ENCODE measurements around the gene MTERF2. TPM values are rescaled to one million over a fixed set of nuclear protein-coding genes. Genes with fewer than 3 reads are reported as not detected.
A peak's percentile ranks its signal among the peaks of the same experiment; 100 is the strongest.
"Not testable (repeated sequence)": the region's sequence is repeated elsewhere in the genome, so short reads cannot be mapped to it uniquely, and the experiment has no call there.

The MTERF2 gene
- total RNA-seq, 2 donors from 2014 or later = 9.3 to 11.6 TPM

DNA sequence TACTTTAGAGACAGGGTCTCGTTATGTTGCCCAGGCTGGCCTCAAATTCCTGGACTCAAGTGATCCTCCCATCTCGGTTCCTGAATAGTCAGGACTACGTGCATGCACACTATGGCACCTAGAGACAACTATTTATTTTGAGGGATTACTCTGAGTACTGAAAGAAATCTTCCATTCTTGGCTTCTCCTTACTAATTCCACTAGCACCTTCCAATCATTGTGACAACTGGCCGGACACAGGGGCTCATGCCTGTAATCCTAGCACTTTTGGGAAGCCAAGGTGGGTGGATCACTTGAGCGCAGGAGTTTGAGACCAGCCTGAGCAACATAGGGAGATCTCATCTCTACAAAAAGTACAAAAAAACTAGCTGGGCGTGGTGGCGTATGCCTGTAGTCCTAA lies 42.1 kb upstream of the MTERF2 start:
- DNase-seq = no peak
- Histone ChIP-seq H3K9me3 (no peaks in the 10 kb centered on the region), H3K4me1 (peaks cover 5% of the 10 kb centered on the region), H3K36me3 (no peaks in the 10 kb centered on the region), H3K4me3 (no peak overlapping the region), H3K27me3 (no peaks in the 10 kb centered on the region), H3K9ac (ENCODE audit: low read depth in 2 of 2, low read length in 2 of 2) (no peak overlapping the region), H3K27ac (no peak overlapping the region)
- TF ChIP-seq, protein P1, sequence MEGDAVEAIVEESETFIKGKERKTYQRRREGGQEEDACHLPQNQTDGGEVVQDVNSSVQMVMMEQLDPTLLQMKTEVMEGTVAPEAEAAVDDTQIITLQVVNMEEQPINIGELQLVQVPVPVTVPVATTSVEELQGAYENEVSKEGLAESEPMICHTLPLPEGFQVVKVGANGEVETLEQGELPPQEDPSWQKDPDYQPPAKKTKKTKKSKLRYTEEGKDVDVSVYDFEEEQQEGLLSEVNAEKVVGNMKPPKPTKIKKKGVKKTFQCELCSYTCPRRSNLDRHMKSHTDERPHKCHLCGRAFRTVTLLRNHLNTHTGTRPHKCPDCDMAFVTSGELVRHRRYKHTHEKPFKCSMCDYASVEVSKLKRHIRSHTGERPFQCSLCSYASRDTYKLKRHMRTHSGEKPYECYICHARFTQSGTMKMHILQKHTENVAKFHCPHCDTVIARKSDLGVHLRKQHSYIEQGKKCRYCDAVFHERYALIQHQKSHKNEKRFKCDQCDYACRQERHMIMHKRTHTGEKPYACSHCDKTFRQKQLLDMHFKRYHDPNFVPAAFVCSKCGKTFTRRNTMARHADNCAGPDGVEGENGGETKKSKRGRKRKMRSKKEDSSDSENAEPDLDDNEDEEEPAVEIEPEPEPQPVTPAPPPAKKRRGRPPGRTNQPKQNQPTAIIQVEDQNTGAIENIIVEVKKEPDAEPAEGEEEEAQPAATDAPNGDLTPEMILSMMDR (IDR thresholded peaks at IDR 0.05) = no peak
- intact Hi-C loops (cut with DNase I) = no loop called here

- Histone ChIP-seq H3K9me3 (no peaks in the 10 kb centered on the region), H3K4me1 (peaks cover 5% of the 10 kb centered on the region), H3K27me3 (no peaks in the 10 kb centered on the region), H3K9ac (ENCODE audit: low read depth in 2 of 2, low read length in 2 of 2) (no peak overlapping the region), H3K27ac (peak overlapping the region; percentile 51), H3K36me3 (no peaks in the 10 kb centered on the region), H3K4me3 (no peak overlapping the region)
- no peak for DNase-seq
- intact Hi-C loops (cut with DNase I) = no loop called here
- TF ChIP-seq, protein P1 (IDR thresholded peaks at IDR 0.05) = no peak
Observed at GRCh38 chr12:107027636-107028053, 40.7 kb upstream of the MTERF2 start.

- no peak for DNase-seq
- H3K9me3 ChIP-seq = no peaks in the 10 kb centered on the region
- H3K27me3 ChIP-seq = no peaks in the 10 kb centered on the region
- TF ChIP-seq, protein P1 (IDR thresholded peaks at IDR 0.05) = no peak
- peaks cover 5% of the 10 kb centered on the region for H3K4me1 ChIP-seq
- H3K4me3 ChIP-seq = no peak overlapping the region
- no peak overlapping the region for H3K9ac ChIP-seq (ENCODE audit: low read depth in 2 of 2, low read length in 2 of 2)
- H3K27ac ChIP-seq = peak overlapping the region; percentile 51
- H3K36me3 ChIP-seq = no peaks in the 10 kb centered on the region
- intact Hi-C loops (cut with DNase I) = no loop called here
Observed at GRCh38 chr12:107026806-107027635, 40.1 kb upstream of the MTERF2 start.

DNA sequence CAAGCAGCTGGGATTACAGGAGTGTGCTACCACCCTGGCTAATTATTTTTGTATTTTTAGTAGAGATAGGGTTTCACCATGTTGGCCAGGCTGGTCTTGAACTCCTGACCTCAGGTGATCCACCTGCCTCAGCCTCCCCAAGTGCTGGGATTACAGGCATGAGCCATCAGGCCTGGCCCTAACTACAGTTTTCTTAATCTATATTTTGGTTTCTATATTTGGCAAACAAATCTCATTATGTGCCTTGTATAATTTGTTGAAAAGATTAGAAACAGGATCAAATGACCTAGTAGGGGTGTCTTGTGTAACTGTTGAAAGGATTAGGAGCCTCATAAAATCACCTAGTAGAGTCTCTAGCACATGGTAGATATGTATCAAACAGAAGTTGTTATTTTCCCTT lies 39.4 kb upstream of the MTERF2 start:
- H3K27me3 ChIP-seq; DNase-seq; H3K9me3 ChIP-seq; H3K4me3 ChIP-seq; H3K27ac ChIP-seq; H3K9ac ChIP-seq (ENCODE audit: low read depth in 2 of 2, low read length in 2 of 2); intact Hi-C loops (cut with DNase I); H3K4me1 ChIP-seq; H3K36me3 ChIP-seq: not testable (repeated sequence)

- H3K27ac ChIP-seq = no peak overlapping the region
- no peaks in the 10 kb centered on the region for H3K27me3 ChIP-seq
- H3K4me3 ChIP-seq = no peak overlapping the region
- intact Hi-C loops (cut with DNase I) = no loop called here
- peaks cover 5% of the 10 kb centered on the region for H3K4me1 ChIP-seq
- TF ChIP-seq, protein P1 (IDR thresholded peaks at IDR 0.05) = no peak
- no peaks in the 10 kb centered on the region for H3K36me3 ChIP-seq
- no peak for DNase-seq
- no peak overlapping the region for H3K9ac ChIP-seq (ENCODE audit: low read depth in 2 of 2, low read length in 2 of 2)
- H3K9me3 ChIP-seq = no peaks in the 10 kb centered on the region
Observed at GRCh38 chr12:107025671-107026070, 38.7 kb upstream of the MTERF2 start.

GRCh38 chr12:107019546-107019945 lies 32.6 kb upstream of the MTERF2 start:
- TF ChIP-seq, protein P1 (IDR thresholded peaks at IDR 0.05) = no peak
- Histone ChIP-seq H3K9ac (ENCODE audit: low read depth in 2 of 2, low read length in 2 of 2) (no peak overlapping the region), H3K4me3 (no peak overlapping the region), H3K27me3 (no peaks in the 10 kb centered on the region), H3K36me3 (no peaks in the 10 kb centered on the region), H3K27ac (no peak overlapping the region), H3K4me1 (no peaks in the 10 kb centered on the region), H3K9me3 (no peaks in the 10 kb centered on the region)
- no peak for DNase-seq
- intact Hi-C loops (cut with DNase I) = loop anchor here (10.0 kb wide), 1 partner anchor 85 kb away; no protein-coding TSS in a partner anchor

Measured in colonic mucosa (tissue), 4 donors.